ENCODE results near the gene CCDC27. TPM values are rescaled to one million over a fixed set of nuclear protein-coding genes. Genes with fewer than 3 reads are reported as not detected.

CCDC27 gene
- total RNA-seq: not detected

DNA sequence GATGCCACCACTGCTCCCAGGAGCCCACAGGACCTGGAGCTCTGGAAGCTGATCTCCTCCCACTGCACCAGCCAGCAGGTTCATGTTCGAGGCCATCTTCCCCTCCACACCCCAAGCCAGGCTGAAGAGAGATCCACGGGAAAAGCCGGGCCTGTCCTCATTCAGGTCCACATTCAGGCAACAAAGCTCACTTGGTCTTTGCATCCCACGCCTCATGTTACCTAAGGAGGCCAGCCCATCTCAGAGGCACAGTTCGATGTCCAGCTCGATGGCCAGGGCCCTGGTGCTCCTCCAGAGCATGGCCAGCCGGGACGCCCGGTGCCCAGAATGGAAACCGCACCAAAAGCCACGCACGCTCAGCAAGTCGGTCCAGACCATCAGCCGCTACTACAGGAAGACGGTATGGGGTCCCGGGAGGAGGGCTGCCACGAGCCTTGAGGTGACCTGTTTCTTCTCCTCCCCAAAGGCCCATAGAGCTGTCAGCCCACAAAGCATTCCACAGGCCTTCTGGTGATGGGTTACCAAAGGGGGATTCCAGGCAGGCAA lies at the start of gene CCDC27:
Gene CCDC27 (plus strand): TSS at position 51 of the 546 bp plus-strand sequence. CDS start 32 bp downstream, at position 83.
- Mint-ChIP-seq H3K27ac (no peak within 1 kb of the TSS), H3K36me3 (ENCODE audit: low read depth) (no peaks in the 10 kb centered on the region), H3K9me3 (no peaks in the 10 kb centered on the region), H3K4me3 (no peak within 1 kb of the TSS), H3K4me1 (ENCODE audit: low read depth) (peaks cover 7% of the 10 kb centered on the region), H3K27me3 (peaks cover 4% of the 10 kb centered on the region)
- POLR2A ChIA-PET: interaction anchor here (0.9 kb wide), 1 partner anchor 15 kb away, joined by 3 read pairs; no protein-coding TSS in a partner anchor
- TF ChIP-seq, protein P1, sequence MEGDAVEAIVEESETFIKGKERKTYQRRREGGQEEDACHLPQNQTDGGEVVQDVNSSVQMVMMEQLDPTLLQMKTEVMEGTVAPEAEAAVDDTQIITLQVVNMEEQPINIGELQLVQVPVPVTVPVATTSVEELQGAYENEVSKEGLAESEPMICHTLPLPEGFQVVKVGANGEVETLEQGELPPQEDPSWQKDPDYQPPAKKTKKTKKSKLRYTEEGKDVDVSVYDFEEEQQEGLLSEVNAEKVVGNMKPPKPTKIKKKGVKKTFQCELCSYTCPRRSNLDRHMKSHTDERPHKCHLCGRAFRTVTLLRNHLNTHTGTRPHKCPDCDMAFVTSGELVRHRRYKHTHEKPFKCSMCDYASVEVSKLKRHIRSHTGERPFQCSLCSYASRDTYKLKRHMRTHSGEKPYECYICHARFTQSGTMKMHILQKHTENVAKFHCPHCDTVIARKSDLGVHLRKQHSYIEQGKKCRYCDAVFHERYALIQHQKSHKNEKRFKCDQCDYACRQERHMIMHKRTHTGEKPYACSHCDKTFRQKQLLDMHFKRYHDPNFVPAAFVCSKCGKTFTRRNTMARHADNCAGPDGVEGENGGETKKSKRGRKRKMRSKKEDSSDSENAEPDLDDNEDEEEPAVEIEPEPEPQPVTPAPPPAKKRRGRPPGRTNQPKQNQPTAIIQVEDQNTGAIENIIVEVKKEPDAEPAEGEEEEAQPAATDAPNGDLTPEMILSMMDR (IDR thresholded peaks at IDR 0.05): no peak
- intact Hi-C loops (cut with micrococcal nuclease): no loop called here
- CTCF ChIA-PET: no interaction called here
- no peak for ATAC-seq
- no peak for DNase-seq

DNA sequence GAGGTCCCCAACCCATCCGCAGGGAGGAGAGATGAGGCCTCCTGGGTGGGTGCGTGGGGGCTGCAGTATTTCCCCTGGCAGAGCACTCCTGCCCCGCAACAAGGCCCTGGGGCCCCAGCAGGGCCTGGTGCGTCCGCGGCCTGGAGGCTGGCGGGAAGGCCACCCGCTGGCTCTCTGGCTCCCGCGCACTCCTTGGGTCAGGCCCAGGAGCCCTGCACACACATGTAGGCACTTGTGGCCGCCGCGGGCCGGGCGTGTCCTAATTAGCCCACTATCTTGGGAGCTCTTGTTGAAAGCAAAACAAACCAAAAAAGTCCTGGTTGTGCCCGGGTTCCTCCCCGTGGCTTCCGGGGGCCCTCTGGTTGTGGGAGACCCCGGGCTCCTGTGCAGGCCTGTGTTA lies 49.7 kb upstream of the CCDC27 start:
- peaks cover 9% of the 10 kb centered on the region for H3K27me3 Mint-ChIP-seq
- ChIA-PET CTCF (no interaction called here), POLR2A (no interaction called here)
- H3K27ac Mint-ChIP-seq: no peak overlapping the region
- no peak overlapping the region for H3K4me3 Mint-ChIP-seq
- peaks cover 4% of the 10 kb centered on the region for H3K4me1 Mint-ChIP-seq (ENCODE audit: low read depth)
- ATAC-seq (no peak), DNase-seq (no peak)
- no peaks in the 10 kb centered on the region for H3K9me3 Mint-ChIP-seq
- intact Hi-C loops (cut with micrococcal nuclease): no loop called here
- TF ChIP-seq, protein P1 (IDR thresholded peaks at IDR 0.05): no peak
- H3K36me3 Mint-ChIP-seq (ENCODE audit: low read depth): no peaks in the 10 kb centered on the region

DNA sequence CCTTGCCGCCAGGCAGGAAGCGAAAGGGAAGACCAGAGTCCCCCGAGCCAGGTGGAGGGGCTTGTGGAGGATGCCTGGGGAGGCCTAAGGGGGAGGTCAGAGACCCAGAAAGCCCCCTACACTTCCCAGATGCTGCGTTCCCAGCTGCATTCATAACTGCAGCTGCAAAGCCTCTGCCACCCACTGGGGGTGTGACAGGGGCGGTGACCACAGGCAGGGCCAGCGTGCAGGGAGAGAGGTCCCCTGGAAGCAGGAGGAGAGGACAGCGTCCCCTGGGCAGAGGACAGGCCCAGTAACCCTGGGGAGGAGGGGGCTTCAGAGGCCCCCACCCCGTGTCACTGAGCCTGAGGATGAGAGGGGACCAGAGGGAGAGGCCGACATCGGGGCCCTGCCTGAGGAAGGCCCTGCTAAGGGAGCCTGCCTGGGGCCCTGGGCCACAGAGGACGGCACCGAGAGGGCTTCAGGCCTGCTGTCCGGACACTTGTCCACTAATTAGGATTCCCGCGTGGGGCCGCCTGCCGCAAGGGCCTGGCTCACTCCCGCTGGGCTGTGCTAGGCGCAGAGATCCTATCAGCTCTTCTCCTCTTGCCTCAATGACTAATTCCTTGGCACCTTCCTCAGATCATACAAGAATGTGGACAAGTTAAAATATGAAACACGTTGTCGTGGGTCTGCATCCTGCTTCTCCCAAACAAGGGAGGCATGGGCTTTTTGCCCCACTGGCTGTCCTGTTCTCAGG lies 49.1 kb upstream of the CCDC27 start:
- no peak overlapping the region for H3K4me3 Mint-ChIP-seq
- CTCF ChIA-PET: interaction anchor here (1.2 kb wide), 1 partner anchor 19 kb away, joined by 3 read pairs; no protein-coding TSS in a partner anchor

DNA sequence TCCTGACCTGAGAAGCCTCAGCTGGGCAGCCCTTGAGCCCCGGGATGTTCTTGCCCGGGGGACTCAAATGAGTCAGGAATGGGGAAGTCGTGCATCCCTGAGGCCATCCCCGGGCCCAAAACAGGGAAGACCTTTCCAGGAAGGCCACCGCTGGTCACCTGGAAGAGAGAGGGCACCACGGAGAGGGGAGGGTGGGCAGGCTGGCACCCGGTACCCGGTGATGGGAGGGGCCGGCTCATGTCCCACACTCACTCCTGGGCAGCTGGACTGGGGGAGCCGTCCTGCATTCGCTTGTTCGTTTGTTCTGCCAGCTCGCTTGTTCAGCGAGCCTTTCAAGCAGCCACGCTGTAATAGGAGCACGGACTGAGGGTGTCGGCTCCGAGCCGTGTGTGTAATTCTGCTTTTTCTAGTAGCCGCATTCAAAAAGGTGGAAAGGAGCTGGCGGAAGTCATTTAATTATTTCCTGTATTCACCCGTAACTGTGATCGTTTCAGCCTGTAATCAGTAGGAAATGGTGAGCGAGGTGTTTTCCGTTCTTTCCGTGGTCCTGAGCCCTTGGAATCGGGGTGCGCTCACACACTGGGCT lies 48.4 kb upstream of the CCDC27 start:
- Mint-ChIP-seq H3K36me3 (ENCODE audit: low read depth) (no peaks in the 10 kb centered on the region), H3K4me3 (no peak overlapping the region), H3K27me3 (peaks cover 10% of the 10 kb centered on the region), H3K27ac (no peak overlapping the region), H3K9me3 (no peaks in the 10 kb centered on the region), H3K4me1 (ENCODE audit: low read depth) (peaks cover 4% of the 10 kb centered on the region)
- POLR2A ChIA-PET: no interaction called here
- DNase-seq: no peak
- CTCF ChIA-PET: interaction anchor here (1.2 kb wide), 1 partner anchor 20 kb away, joined by 3 read pairs; no protein-coding TSS in a partner anchor
- TF ChIP-seq, protein P1 (IDR thresholded peaks at IDR 0.05): no peak
- intact Hi-C loops (cut with micrococcal nuclease): no loop called here
- no peak for ATAC-seq

More for the DNA sequence above, 49.1 kb upstream of the CCDC27 start:
- no peaks in the 10 kb centered on the region for H3K9me3 Mint-ChIP-seq
- H3K27me3 Mint-ChIP-seq: peaks cover 12% of the 10 kb centered on the region
- DNase-seq: no peak
- H3K27ac Mint-ChIP-seq: no peak overlapping the region
- TF ChIP-seq, protein P1 (IDR thresholded peaks at IDR 0.05): no peak
- intact Hi-C loops (cut with micrococcal nuclease): no loop called here
- no peak for ATAC-seq
- H3K36me3 Mint-ChIP-seq (ENCODE audit: low read depth): no peaks in the 10 kb centered on the region
- H3K4me1 Mint-ChIP-seq (ENCODE audit: low read depth): peaks cover 4% of the 10 kb centered on the region
- POLR2A ChIA-PET: no interaction called here

Data from activated CD8-positive, alpha-beta T cell treated with anti-CD3 and anti-CD28 coated beads for 36 hours (primary cell).